NCI-H1930 (cell line): ENCODE measurements around the gene RBM44.
"Not testable (repeated sequence)": the region's sequence is repeated elsewhere in the genome, so short reads cannot be mapped to it uniquely, and the experiment has no call there.

Experiments used
- DNase-seq, 2 experiments: peaks; one replicate each; lab custom pipeline; 2025; lab: John Stamatoyannopoulos, UW

Gene RBM44

GRCh38 chr2:237774811-237775553, 23.6 kb upstream of the RBM44 start:
- DNase-seq, result no peak

- no peak for DNase-seq
Measured at GRCh38 chr2:237779521-237779920, 19.1 kb upstream of the RBM44 start.

GRCh38 chr2:237782181-237782580, 16.4 kb upstream of the RBM44 start:
- DNase-seq, result no peak

- DNase-seq, result not testable (repeated sequence)
Measured at GRCh38 chr2:237783678-237784077, 14.9 kb upstream of the RBM44 start.

GRCh38 chr2:237786936-237787335, 11.6 kb upstream of the RBM44 start:
- DNase-seq, result no peak

- DNase-seq, result no peak
Measured at GRCh38 chr2:237790353-237790752, 8.2 kb upstream of the RBM44 start.

- no peak for DNase-seq
Measured at GRCh38 chr2:237791977-237792727, 6.4 kb upstream of the RBM44 start.

- DNase-seq, result no peak
Measured at GRCh38 chr2:237797253-237797652, 1.3 kb upstream of the RBM44 start.

- DNase-seq, result no peak
Measured at GRCh38 chr2:237799060-237799428, 465 bp downstream of the RBM44 start.

- DNase-seq, result no peak
Measured at GRCh38 chr2:237801466-237801865, 2.9 kb downstream of the RBM44 start.

GRCh38 chr2:237806334-237806733, 7.8 kb downstream of the RBM44 start:
- DNase-seq, result no peak

GRCh38 chr2:237815637-237816036, 17.1 kb downstream of the RBM44 start:
- no peak for DNase-seq

GRCh38 chr2:237816531-237816930, 18.0 kb downstream of the RBM44 start:
- no peak for DNase-seq

- no peak for DNase-seq
Measured at GRCh38 chr2:237818066-237818473, 19.5 kb downstream of the RBM44 start.

GRCh38 chr2:237819231-237819630, 20.7 kb downstream of the RBM44 start:
- DNase-seq, result no peak

- no peak for DNase-seq
Measured at GRCh38 chr2:237820421-237820820, 21.8 kb downstream of the RBM44 start.

GRCh38 chr2:237823544-237823943, 25.0 kb downstream of the RBM44 start:
- DNase-seq, result no peak

GRCh38 chr2:237824085-237824484, 25.5 kb downstream of the RBM44 start:
- no peak for DNase-seq

- no peak for DNase-seq
Measured at GRCh38 chr2:237827421-237827987, 28.9 kb downstream of the RBM44 start.

GRCh38 chr2:237830522-237830921, 31.9 kb downstream of the RBM44 start:
- DNase-seq, result no peak

GRCh38 chr2:237833546-237833945, 35.0 kb downstream of the RBM44 start:
- DNase-seq, result no peak

- no peak for DNase-seq
Measured at GRCh38 chr2:237835372-237835771, 36.8 kb downstream of the RBM44 start.

GRCh38 chr2:237841051-237841450, 42.5 kb downstream of the RBM44 start:
- no peak for DNase-seq
